ENCODE measurements around the gene SCFD2. TPM values are rescaled to one million over a fixed set of nuclear protein-coding genes. Genes with fewer than 3 reads are reported as not detected.

The SCFD2 gene
- polyA plus RNA-seq, 1 donor = 13.9 TPM

- no peak for DNase-seq
These were observed 439.5 kb downstream of the SCFD2 start for GRCh38 chr4:52926196-52926974.

- no peak for DNase-seq
These were observed 440.3 kb downstream of the SCFD2 start for GRCh38 chr4:52925531-52925968.

- no peak for DNase-seq
These were observed 446.4 kb downstream of the SCFD2 start for GRCh38 chr4:52919461-52919860.

- DNase-seq = no peak
These were observed 448.0 kb downstream of the SCFD2 start for GRCh38 chr4:52917817-52918216.

GRCh38 chr4:52915730-52916300 is 450.0 kb downstream of the SCFD2 start:
- no peak for DNase-seq

- no peak for DNase-seq
These were observed 450.7 kb downstream of the SCFD2 start for GRCh38 chr4:52915191-52915590.

GRCh38 chr4:52914051-52914605 is 451.7 kb downstream of the SCFD2 start:
- no peak for DNase-seq

- no peak for DNase-seq
These were observed 453.3 kb downstream of the SCFD2 start for GRCh38 chr4:52912608-52913007.

- DNase-seq = peak; percentile 68
These were observed 454.1 kb downstream of the SCFD2 start for GRCh38 chr4:52911684-52912294.

GRCh38 chr4:52910115-52910514 is 455.7 kb downstream of the SCFD2 start:
- no peak for DNase-seq

GRCh38 chr4:52907510-52907909 is 458.4 kb downstream of the SCFD2 start:
- no peak for DNase-seq

- no peak for DNase-seq
These were observed 461.4 kb downstream of the SCFD2 start for GRCh38 chr4:52904421-52904820.

- DNase-seq = no peak
These were observed 462.6 kb downstream of the SCFD2 start for GRCh38 chr4:52903273-52903672.

- DNase-seq = no peak
These were observed 471.4 kb downstream of the SCFD2 start for GRCh38 chr4:52894443-52894842.

GRCh38 chr4:52892880-52893279 is 473.0 kb downstream of the SCFD2 start:
- no peak for DNase-seq

GRCh38 chr4:52891743-52892142 is 474.1 kb downstream of the SCFD2 start:
- DNase-seq = no peak

- DNase-seq = no peak
These were observed 475.4 kb downstream of the SCFD2 start for GRCh38 chr4:52890521-52890791.

- no peak for DNase-seq
These were observed 475.9 kb downstream of the SCFD2 start for GRCh38 chr4:52889778-52890520.

- DNase-seq = no peak
These were observed 476.5 kb downstream of the SCFD2 start for GRCh38 chr4:52889354-52889753.

GRCh38 chr4:52884994-52885393 is 480.9 kb downstream of the SCFD2 start:
- DNase-seq = no peak

GRCh38 chr4:52883707-52884669 is 481.9 kb downstream of the SCFD2 start:
- DNase-seq = no peak
